Lower leg skin (tissue), 4 donors: Measurements from ENCODE around the gene FERD3L. TPM values are rescaled to one million over a fixed set of nuclear protein-coding genes. Genes with fewer than 3 reads are reported as not detected.

ENCODE experiments used
- DNase-seq, 2 donors: peaks; one replicate each; pipeline ENCODE4 v3.0.0-alpha.2; 2019; ENCODE audit warnings: low spot score in 2 of 2
- H3K4me3 ChIP-seq: fragments of 200-600 bp; sonication (generic); 2 replicates; pipeline ENCODE4 v1.5.1; 2017; ENCODE audit warnings: mild to moderate bottlenecking, low read depth; ENCODE audit not compliant: poor library complexity, severe bottlenecking
- POLR2A ChIP-seq, 2 donors: fragments of 450-650 bp; IDR thresholded peaks; one replicate each; pipeline ENCODE4 v1.6.1; 2016 to 2017; ENCODE audit warnings: antibody characterized with exemption in 2 of 2, mild to moderate bottlenecking in 1 of 2, moderate library complexity in 1 of 2
- WGBS, 2 donors: methylation state at CpG; one replicate each; pipeline ENCODE4 v1.1.5; 2018; 5-methylcytosine and 5-hydroxymethylcytosine counted together
- intact Hi-C: fragments of 100-400 bp; cut with DNase I; formaldehyde crosslinking; loops from one replicate; pipeline ENCODE4 v1.15.0; 2023; ENCODE audit warnings: low total_unique reads
- total RNA-seq, 4 donors: library from RNA; depleted of rRNA; stranded (reverse); fragments of >200 nt; gene quantifications; one replicate each; pipeline ENCODE4 v1.1.0, GENCODE V29; 2016
- TF ChIP-seq, protein P1 (sequence below), 3 donors: fragments of 450-650 bp; IDR thresholded peaks; one replicate each; pipeline ENCODE4 v1.5.1; 2016; ENCODE audit warnings: antibody characterized with exemption in 3 of 3, mild to moderate bottlenecking in 3 of 3, moderate library complexity in 2 of 3

FERD3L gene
- total RNA-seq, 4 donors from 2014 or later, result not detected

- intact Hi-C loops, result no loop called here
- H3K4me3 ChIP-seq, result no peak overlapping the region
- 58 to 73% methylated on average over 1 of the region's 1 CpG for WGBS, 2 donors
- no peak for DNase-seq
- TF ChIP-seq, protein P1, sequence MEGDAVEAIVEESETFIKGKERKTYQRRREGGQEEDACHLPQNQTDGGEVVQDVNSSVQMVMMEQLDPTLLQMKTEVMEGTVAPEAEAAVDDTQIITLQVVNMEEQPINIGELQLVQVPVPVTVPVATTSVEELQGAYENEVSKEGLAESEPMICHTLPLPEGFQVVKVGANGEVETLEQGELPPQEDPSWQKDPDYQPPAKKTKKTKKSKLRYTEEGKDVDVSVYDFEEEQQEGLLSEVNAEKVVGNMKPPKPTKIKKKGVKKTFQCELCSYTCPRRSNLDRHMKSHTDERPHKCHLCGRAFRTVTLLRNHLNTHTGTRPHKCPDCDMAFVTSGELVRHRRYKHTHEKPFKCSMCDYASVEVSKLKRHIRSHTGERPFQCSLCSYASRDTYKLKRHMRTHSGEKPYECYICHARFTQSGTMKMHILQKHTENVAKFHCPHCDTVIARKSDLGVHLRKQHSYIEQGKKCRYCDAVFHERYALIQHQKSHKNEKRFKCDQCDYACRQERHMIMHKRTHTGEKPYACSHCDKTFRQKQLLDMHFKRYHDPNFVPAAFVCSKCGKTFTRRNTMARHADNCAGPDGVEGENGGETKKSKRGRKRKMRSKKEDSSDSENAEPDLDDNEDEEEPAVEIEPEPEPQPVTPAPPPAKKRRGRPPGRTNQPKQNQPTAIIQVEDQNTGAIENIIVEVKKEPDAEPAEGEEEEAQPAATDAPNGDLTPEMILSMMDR (IDR thresholded peaks at IDR 0.05), result no peak
- no peak for TF ChIP-seq POLR2A (IDR thresholded peaks at IDR 0.05)
These were observed 43.7 kb downstream of the FERD3L start for GRCh38 chr7:19101472-19101871.

DNA sequence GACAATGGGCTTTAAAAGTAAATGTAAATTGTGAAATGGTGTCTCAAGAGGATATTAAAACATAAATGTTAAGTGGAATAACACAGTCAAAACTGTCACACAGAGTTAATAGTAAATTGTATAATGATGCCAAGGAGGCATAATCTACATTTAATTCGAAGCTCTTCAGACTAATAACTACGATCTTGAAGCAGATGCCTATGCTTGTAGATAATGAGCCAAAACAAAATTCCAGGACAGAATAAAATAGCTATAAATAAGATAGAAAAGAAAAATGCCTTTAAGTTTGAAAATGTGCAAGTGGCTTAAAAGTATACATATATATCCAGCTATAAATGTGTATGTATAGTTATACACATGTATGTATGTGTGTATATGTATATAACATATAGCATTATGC is 45.3 kb downstream of the FERD3L start:
- WGBS, 2 donors, result 20 to 28% methylated on average over 2 of the region's 2 CpGs
- no peak overlapping the region for H3K4me3 ChIP-seq
- no peak for DNase-seq
- TF ChIP-seq, protein P1 (IDR thresholded peaks at IDR 0.05), result no peak
- TF ChIP-seq POLR2A (IDR thresholded peaks at IDR 0.05), result no peak
- intact Hi-C loops, result loop anchor here (5.0 kb wide), 1 partner anchor 408 kb away; no protein-coding TSS in a partner anchor

DNA sequence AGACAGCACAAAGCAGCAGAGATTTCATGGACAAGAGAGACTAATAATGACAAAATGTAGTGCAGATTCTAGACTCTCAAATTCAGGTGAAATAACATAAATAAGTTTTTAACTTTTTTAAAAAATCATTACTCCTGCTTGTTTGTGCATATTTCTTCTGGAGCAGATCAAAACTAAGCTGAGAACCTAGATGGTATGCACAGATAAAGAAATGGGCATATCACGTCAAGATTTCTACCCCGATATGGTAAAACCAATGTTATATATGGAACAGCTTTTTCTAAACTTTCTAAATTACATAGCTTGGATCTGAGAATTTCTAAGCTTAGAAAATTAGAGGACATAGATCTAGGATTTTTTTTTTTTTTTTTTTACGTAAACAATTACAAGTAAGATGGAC is 46.0 kb downstream of the FERD3L start:
- no peak for DNase-seq
- TF ChIP-seq, protein P1 (IDR thresholded peaks at IDR 0.05), result no peak
- no peak for TF ChIP-seq POLR2A (IDR thresholded peaks at IDR 0.05)
- 46 to 50% methylated on average over 3 of the region's 3 CpGs for WGBS, 2 donors
- H3K4me3 ChIP-seq, result no peak overlapping the region
- intact Hi-C loops, result loop anchor here (5.0 kb wide), 1 partner anchor 407 kb away; no protein-coding TSS in a partner anchor

- TF ChIP-seq, protein P1 (IDR thresholded peaks at IDR 0.05), result no peak
- no peak for TF ChIP-seq POLR2A (IDR thresholded peaks at IDR 0.05)
- WGBS, 2 donors, result 68 to 74% methylated on average over 1 of the region's 1 CpG
- no peak for DNase-seq
- H3K4me3 ChIP-seq, result no peak overlapping the region
- intact Hi-C loops, result loop anchor here (5.0 kb wide), 1 partner anchor 406 kb away; no protein-coding TSS in a partner anchor
These were observed 46.7 kb downstream of the FERD3L start for GRCh38 chr7:19098510-19098909.

- intact Hi-C loops, result loop anchor here (5.0 kb wide), 1 partner anchor 405 kb away; no protein-coding TSS in a partner anchor
- TF ChIP-seq, protein P1 (IDR thresholded peaks at IDR 0.05), result no peak
- no peak for TF ChIP-seq POLR2A (IDR thresholded peaks at IDR 0.05)
- no peak for DNase-seq
- WGBS, 2 donors, result 59 to 60% methylated on average over 9 of the region's 9 CpGs
- no peak overlapping the region for H3K4me3 ChIP-seq
These were observed 47.8 kb downstream of the FERD3L start for GRCh38 chr7:19097165-19098055.
